CD4-positive, alpha-beta T cell treated with Interleukin-10 for 1 hour (primary cell): ENCODE measurements around the gene ELMO2.

Source experiments
- DNase-seq: peaks from one replicate; pipeline ENCODE4 v3.0.0-alpha.2; 2020

ELMO2 gene

DNA sequence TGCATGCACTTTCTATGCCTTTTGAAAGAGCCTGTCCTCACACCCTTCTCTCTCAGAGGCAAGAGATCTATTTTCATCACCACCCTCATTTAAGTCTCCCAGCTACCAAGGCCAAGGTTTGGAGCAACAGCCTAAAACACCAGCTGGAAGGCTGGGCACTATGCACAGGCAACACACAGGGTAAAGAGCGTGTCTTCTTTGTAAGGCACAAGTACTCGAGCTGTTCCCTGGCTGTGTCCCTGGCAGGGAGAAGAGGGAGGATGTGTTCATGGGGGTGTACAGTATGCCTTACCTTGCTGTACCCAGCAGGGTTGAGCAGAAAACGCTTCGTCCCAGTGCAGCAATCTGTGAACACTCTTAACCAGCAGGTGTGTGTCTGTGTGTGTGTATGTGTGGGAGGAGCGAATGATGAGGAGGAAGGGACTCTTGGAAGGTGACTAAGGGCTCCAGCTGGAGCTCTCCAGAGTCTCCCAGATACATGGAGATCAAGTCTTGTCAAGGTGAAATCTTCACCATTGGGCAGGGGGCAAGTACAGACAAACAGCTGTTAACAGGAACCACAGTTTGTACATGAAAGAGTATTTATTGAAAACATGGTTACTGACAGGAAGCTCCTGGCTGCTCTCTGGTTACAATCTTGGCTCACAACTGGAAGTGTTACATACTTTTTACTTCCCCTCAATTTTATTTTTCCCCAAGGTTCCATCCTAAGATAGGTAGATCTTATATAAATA is 40.8 kb downstream of the ELMO2 start:
- DNase-seq = peak; percentile 31

DNA sequence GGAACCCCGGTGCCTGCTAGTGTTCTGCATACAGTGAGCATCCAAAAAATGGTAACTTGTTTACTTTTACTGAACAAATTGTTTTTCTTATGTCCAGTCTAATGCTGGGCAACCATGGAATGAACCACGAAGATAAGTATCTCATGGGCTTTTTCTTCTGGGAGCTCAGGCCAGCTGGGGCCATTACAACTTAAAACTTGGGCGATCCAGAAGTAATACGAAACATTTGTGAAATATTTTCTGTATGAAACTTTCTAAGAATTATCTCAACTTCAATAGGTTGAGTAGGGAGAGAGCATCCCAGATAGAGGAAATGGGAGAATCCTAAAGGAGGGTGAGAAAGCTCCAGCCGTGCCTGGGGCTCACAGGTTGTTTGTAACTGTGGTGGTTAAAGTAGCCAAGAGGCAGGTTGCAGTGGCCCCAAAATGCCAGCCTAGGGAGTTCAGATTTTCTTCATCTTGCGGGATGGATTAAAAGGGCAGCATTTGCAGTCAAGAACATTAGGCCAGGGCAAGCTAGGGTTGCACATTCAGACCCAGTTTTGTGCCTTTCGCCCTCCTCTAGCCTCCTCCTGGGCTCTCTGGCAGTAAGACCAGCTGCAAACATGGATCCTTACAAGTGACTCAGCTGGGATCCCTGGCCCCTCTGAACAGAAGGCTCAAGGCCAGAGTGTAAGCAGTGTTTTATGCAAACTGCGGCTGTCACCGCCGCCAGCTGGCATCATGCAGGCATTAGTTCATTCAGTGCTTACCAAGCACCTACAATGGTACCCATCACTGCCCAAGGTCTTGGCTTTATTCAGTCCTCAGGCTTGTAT is 41.5 kb downstream of the ELMO2 start:
- no peak for DNase-seq

DNA sequence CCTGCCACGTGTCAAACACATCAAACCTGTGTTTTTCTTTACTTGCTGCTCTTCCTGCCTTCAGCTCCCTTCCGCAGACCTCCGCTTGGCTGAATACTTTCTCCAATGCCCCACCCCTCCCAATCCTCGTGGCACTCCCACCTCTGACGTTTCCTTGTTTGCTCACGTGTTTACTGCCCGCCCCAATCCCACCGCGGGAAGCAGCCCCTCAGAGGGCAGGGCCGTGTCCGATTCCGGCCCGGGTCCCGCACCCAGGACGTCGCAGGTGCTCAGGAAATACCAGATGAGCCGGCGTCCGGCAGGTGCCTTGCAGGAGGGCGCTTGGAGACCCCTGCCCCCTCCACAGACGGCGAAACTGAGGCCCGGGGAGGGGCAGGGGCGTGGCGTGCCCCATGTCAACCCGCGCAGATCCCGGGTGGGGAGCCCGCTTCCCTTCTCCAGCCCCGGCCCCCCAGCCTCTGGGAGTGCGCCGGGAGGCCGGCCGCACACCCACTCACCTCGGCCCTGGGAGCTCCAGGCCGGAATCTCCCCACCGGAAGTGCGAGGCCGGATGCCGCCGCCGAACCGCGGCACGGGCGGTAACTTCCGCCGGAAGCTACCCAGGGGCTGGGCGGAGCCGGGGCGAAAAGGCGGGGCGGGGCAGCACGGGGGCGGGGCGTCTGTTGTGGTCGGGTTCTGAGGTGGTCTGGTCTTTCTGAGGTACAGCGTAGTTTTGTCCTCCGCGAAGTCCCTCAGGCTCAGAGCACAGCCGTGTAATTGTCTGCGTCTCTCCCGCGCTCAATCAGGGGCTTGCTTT is 42.3 kb downstream of the ELMO2 start:
- DNase-seq = peak; percentile 89

DNA sequence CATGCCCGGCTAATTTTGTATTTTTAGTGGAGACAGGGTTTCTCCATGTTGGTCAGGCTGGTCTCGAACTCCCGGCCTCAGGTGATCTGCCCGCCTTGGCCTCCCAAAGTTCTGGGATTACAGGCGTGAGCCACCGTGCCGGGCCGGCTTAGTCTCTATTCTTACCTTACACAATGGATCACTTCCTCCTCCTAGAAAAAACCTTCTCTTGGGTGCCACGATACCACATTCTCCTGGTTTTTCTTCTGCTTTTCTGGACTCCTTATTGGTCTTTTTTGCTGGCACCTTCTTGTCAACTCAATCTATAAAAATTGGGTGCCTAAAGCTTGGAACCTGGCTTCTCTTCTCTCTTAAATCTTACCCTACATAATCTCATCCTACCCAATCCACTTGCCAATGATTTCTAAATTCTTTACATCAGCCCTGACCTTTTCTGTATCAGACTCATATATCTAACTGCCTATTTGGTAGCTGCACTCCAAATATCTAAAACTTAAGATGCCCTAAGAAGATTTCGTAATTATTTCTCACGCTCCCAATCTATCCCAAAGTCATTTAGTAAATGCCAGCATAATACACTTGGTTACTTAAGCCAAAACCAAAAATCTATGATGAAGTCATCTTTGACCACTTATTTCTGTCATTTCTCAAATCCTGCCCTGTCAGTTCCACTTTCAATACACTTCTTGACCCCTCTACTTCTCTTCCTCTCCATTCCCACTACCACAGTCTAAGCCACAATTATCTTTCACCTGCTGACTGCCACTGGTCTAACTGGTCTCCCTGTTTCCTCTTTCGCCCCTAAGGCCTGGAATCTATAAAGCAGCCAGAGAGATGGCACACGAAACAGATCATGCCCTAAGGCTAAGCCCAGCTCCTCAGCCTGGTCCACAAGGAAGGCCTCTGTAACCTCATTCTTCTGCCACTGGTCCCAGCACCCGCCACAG is 43.2 kb downstream of the ELMO2 start:
- DNase-seq = no peak

DNA sequence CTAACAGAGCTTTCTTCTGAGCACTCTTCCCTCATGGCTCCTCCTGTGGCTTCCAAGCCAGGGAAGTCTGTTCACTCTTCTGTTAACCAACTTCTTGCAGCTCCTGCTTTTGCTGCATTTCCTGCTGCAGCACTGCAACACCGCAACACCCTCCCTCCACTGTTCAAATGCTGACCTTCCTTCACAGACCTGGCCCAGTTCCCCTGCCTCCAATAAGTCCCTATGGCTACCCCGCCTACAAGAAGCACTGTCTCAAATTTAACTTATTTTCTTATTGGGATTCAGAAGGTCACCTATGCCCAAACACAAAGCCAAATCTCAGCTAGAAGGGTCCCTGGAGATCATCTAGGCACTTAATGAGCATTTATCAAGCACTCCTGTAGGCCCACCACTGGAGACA is 44.6 kb downstream of the ELMO2 start:
- DNase-seq = no peak

DNA sequence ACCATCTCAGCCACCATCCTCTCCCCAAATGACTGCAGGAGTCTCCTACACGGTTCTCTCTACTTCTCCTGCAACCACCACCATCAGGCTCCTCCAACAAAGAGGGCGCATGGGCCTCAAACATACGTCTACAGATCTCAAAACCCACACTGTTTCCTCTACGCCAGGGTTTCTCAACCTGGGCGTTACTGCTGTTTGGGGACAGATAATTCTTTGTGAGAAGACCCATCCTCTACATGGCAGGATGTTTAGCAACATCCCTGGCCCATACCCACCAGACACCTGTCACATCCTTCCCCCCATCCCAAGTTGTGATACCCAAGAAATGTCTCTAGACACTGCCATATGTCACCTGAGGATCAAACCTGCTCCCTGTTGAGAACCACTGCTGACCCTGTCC is 45.0 kb downstream of the ELMO2 start:
- DNase-seq = peak; percentile 53

DNA sequence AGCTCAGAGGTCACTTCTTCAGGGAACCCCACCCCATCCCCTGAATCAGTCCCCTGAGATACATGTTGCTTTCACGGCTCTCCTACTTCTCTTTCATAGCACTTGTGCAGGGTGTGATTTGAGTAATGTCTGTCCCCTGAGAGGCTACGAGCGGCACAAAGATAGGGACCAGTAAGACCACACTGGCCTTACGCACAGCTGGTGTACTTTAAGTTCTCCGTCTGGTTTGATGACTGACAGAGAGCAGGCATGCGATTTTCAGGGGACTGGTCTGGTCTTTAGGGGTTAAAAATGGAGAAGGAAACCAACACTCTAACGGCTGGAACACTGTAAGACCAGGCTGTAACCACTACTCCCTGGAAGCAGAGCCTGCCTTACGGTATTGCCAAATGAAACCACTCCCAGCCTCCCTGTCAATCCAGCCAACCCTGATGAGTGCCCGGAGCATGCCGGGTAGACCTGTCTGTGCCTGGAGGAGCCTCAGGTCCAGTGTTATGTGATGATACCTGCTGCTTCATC is 47.1 kb downstream of the ELMO2 start:
- no peak for DNase-seq

DNA sequence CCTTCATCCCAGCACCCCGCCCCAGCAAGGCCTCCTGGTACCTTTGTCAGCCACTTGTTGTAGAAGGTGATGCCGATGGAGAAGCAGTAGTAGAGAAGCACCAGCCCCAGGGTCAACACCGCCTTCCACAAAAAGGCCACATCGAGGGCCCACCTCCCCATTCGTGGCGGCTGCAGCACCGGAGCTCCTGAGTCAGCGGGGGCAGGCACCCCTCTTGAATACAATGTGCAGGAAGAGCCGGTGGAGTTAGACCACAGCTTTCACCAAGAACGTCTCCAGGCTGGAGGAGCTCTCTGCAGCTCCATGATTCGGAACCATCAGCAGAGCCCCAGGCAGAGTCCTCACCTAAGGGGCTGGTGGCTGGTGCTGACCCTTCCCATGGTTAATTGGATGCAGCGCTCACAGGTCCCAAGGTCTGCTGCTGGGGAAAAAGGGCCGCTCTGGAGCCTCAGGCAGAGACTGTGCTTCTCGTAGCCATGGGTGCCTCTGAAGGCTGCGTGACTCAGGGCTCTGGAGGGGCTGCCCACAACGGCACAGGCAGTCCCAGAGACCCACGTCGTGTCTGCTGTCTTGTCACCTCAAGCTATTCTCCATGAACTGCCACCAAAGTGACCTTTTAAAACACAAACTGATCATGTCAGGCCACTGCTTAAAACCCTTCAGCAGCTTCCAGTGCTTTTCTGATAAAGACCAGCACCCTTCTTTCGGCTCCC is 47.9 kb downstream of the ELMO2 start:
- no peak for DNase-seq

DNA sequence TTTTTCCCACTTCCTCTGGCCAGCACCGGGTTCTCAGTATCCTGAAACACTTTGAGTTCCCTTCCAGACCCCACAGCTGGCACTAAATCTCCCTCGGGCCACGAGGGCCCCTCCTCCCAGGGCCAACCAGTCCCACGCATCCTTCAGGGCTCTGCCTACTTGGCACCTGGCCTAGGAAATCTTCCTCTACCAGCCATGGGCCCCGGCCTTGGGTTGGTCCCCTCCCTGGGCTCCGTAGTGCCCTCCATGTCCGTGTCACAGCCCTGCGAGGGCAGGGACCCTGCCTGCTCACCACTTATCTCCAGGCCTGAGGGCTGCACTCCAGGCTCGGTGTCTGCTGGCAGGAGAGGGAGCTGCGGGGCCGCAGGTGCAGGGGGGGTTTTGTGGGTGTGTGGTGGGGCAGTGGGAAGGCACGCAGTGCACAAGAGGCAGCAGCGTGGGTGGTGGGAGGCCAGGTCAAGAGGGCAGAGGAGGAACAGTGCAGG is 49.3 kb downstream of the ELMO2 start:
- no peak for DNase-seq

DNA sequence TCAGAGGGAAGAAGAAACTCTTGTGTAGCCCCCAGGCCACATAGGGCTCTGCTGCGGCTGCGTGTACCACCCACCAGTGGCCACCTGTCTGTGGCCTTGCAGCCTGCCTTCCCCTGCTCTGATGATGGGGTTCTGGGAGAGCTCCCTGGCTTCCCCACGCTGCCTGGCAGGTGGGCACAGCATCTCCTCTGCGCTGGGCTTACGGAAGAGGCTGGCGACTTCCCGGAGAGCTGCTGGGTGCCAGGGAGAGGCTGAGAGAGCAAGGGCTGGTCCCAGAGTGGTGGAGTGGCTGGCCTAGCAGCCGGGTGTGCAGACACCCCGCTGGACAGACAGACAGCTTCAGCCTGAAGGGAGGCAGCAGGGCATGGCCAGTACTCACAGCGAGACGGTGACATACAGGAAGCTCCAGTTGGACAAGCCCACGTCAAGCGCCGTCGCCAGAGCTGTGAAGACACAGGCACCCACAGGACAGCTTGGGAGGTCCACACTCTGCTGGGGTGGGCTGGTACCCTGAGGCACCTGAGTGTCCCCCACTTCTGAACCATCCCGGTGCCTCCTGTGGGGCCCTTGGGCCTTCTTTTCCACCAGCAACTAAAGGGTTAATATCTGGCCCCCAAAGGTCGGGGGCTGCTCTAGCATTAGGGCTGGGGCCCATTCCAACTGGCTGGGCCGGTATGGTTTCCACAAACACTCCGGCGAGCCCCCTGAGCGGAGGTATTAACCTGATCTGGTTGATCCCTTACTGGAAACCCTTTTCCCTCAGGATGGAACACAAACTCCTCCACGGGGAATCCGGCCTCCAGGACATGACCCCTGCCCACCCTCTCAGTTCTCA is 50.0 kb downstream of the ELMO2 start:
- no peak for DNase-seq

DNA sequence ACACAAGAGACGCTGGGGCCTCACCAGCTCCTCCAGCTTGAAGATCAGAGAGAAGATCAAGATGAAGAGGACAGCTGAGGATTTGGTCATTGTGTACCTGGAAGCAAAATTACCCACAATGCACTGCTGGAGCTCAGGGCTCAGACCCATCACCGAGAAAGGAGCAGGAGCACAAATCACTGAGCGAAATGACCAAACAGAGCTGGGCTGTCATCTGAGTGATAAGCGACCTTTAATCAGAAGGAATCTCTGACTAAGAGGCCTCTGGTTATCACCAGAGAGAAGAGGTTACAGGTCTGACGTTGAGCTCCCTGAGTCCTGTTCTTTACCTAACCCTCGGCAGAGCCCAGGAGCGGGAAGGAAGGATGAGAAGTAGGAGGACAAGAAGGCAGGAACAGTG is 50.6 kb downstream of the ELMO2 start:
- no peak for DNase-seq

DNA sequence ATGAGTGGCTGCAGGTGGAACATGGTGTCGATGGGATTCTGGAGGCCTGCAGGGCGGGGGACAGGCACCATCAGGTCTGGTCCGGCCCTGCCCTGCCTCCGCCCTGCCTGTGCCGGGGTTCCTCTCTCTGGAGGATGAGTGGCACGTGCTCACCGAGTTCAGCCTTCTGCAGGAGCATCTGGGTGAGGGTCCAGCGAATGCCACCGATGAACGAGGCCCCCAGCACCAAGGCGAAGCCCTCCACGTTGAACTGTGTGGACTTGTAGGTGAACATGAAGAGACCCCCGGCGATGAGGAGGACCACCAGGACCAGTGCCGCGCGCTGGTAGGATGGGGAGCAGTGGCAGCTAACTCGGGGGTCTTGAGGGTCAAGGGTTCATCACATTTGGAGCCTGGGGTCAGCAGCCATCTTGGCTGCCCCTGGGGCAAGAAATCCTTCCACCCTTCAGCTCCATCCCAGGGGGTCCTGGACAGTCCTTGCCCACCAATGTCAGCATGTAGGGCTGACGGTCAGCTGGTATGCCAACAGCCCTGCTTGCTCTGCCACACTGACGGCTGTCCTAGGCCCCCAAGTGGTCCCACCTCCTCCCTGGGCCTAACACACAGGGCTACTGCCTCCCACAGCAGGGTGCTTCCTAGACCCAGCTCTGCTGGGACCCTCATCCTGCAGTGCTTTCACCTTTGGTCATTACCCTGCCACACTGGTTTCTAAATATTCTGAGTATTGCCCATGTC is 51.3 kb downstream of the ELMO2 start:
- DNase-seq = no peak

DNA sequence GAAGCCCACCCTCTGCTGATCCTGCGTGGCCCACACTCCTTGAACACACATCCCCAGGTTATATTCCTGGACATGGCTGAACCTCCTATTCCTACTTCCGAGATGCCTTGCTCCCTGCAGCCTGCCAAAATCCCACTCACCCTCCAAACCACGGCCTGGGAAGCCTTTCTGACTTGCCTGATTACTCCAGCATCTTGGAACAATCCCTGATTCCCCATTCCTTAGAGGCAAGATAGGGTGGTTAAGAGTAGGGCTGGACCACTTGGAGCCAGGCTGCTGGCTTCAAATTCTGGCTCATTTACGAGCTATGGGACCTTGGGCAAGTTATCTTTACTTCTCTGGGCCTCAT is 52.2 kb downstream of the ELMO2 start:
- no peak for DNase-seq

DNA sequence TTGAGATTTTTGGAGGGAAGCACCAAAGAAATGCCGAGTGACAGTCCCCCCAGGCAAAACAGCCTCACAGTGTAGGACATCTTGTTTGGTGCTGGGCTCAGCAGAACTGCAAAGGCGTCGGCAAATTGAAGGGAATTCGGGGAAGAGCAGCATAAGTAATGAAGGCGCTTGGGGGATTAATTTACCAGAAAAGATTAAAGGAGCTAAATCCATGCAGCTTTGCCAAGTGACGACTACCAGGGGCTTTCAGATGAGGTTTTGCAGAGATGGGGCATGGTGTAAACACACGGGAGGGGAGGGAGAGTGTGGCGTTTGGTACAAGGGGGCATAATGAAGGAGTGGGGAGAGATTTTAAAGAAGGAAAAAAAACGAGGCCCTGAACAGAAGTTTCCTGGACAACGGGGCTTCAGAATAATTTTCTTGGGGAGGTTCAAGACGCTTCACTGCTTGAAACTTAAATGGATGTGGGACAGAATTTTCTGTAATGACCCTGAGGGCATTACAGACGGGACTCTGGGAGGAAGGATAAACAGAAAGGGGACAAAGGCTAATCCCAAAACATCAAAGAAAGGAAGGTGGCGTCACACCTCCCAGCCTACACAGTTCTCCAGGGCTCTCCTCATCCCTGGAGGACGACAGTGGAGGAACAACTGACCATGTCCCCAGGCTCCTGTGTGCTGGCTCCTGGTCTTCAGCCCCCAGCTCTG is 52.8 kb downstream of the ELMO2 start:
- no peak for DNase-seq

DNA sequence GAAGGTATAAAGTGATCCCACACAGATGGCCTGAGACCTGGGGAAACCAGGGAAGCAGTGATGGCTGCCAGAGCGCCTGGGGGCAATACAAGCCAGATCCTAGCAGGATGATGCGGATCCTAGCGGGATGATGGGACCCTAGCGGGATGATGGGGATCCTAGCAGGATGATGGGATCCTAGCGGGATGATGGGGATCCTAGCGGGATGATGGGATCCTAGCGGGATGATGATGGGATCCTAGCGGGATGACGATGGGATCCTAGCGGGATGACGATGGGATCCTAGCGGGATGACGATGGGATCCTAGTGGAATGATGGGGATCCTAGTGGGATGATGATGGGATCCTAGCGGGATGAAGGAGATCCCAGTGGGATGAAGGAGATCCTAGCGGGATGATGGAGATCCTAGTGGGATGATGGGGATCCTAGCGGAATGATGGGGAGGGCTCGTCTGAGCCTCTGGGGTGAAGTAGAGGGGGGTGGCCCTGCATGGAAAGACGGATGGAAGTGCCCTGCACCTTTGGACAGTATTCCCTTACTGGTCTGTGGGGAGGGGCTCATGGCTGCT is 54.0 kb downstream of the ELMO2 start:
- no peak for DNase-seq

DNA sequence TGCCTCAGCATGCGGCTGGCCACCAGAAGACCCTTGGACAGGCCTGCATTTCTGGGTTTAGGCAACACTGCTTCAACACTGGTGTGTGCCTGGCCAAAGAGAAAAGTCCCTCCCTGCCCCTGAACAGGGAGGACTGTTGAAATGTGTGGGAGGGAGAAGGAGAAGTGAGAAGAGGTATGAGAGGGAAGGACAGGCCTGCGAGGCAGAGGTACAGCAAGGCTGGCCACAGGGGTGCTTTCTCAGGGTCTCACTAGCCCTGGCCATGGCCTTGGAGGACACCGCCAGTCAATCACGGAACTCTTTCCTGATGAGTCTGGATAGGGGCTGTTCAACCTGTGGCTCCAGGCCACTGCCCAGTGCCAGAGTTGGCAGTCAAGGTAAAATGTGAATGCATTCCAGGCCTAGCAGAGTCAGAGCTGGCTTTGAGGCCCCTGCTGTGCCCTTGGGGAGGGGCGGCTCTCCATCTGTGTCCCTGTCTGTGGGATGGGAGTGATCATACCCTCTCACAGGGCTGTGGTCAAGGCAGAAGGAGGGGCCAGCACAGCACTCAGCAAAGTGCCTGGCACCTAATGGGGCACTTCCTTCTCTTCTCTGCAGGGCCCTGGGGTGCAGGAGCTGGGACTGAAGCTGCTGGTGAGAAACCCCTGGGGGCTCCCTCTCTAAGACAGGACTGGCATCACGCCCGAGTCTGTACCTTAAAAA is 54.9 kb downstream of the ELMO2 start:
- no peak for DNase-seq

DNA sequence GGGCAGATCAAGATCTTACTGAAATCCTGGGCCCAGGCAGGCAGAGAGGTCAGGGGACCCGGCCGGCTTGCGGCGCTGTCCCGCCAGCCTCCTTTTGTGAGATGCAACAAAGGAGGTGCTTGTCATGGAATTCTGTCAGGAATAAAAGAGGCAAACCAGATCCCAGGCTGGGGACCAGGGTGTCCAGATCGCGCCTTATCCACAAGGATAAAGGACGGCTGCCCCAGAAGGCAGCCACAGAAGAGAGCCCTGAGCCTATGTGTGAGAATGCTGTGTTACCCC is 55.5 kb downstream of the ELMO2 start:
- DNase-seq = no peak
